HepG2 (cell line): Measurements from ENCODE around the gene RITA1. TPM values are rescaled to one million over a fixed set of nuclear protein-coding genes. Genes with fewer than 3 reads are reported as not detected.

Experiments
- ATAC-seq: fragments of 200-7000 bp; cut with Tn5 transposase; 3 replicates; pipeline ENCODE4 v1.9.1; 2020; ENCODE audit warnings: mild to moderate bottlenecking, moderate library complexity
- BruUV-seq: library from RNA; stranded (reverse); fragments of 400-500 nt; replicated peaks from 2 replicates; lab custom pipeline; 2021; lab: Mats Ljungman, UMichigan
- CTCF ChIA-PET: fragments of 300-600 bp; formaldehyde crosslinking; extraction: SDS; loops from one replicate; lab custom pipeline; 2021; ENCODE audit warnings: low total read pairs, inconsistent platforms, low intra/inter-chr PET ratio; lab: Yijun Ruan, JAX
- POLR2A ChIA-PET: fragments of 350-600 bp; sonication (Branson Sonifier 250); formaldehyde crosslinking; loops from one replicate; lab custom pipeline; 2020; ENCODE audit warnings: antibody characterized with exemption, inconsistent platforms; lab: Yijun Ruan, JAX
- DNase-seq: peaks from one replicate; pipeline ENCODE4 v3.0.0-alpha.2; 2015; ENCODE audit warnings: low spot score
- FAIRE-seq: peaks from 3 replicates; lab custom pipeline; 2011; peaks lifted over from hg19 to GRCh38; lab: Jason Lieb, UNC
- H2AFZ ChIP-seq: one replicate; pipeline ENCODE4 v1.6.1; 2011; ENCODE audit warnings: low read length, inconsistent platforms
- H3K27ac ChIP-seq: fragments of 300-600 bp; 3 replicates; pipeline ENCODE4 v1.8.0; 2011; ENCODE audit warnings: mixed run types, mild to moderate bottlenecking, mixed read lengths, low read length, inconsistent platforms; ENCODE audit not compliant: insufficient read depth; ENCODE audit errors: extremely low read length
- H3K27me3 ChIP-seq, 2 experiments: fragments of 200-600 bp in 1 of 2; 2 replicates in 1 of 2; 3 replicates in 1 of 2; pipeline versions ENCODE4 v1.6.0 to v1.8.0; 2011; ENCODE audit warnings: low read length in 2 of 2, mild to moderate bottlenecking in 2 of 2, moderate library complexity in 2 of 2, inconsistent platforms in 1 of 2; ENCODE audit not compliant: insufficient read depth in 2 of 2, control insufficient read depth in 1 of 2
- H3K36me3 ChIP-seq, 2 experiments: fragments of 200-600 bp in 1 of 2; replicated peaks in 1 of 2; 2 replicates in 1 of 2; 3 replicates in 1 of 2; pipeline versions ENCODE4 v1.5.1 to v1.8.0; 2011; ENCODE audit warnings: low read length in 2 of 2, inconsistent platforms in 1 of 2; ENCODE audit not compliant: insufficient read depth in 2 of 2, control insufficient read depth in 1 of 2
- H3K4me1 ChIP-seq: 2 replicates; pipeline ENCODE4 v1.5.1; 2012; ENCODE audit warnings: low read length, inconsistent platforms; ENCODE audit not compliant: insufficient read depth
- H3K4me2 ChIP-seq: 2 replicates; pipeline ENCODE4 v1.6.0; 2011; ENCODE audit warnings: low read depth, low read length, inconsistent platforms
- H3K4me3 ChIP-seq, 3 experiments: fragments of 200-600 bp in 1 of 3; sonication (generic), shearing (Covaris generic) in 1 of 3; replicated peaks in 1 of 3; 2 replicates each; pipeline ENCODE4 v1.5.1; 2011 to 2016; ENCODE audit warnings: low read length in 3 of 3, inconsistent platforms in 2 of 3, low read depth in 2 of 3, mild to moderate bottlenecking in 2 of 3, control low read depth in 1 of 3, mixed read lengths in 1 of 3; ENCODE audit not compliant: insufficient read depth in 1 of 3
- H3K79me2 ChIP-seq: one replicate; pipeline ENCODE4 v1.6.1; 2011; ENCODE audit warnings: low read length, inconsistent platforms; ENCODE audit not compliant: insufficient read depth
- H3K9ac ChIP-seq: 2 replicates; pipeline ENCODE4 v1.6.0; 2011; ENCODE audit warnings: mild to moderate bottlenecking, low read depth, low read length, inconsistent platforms; ENCODE audit not compliant: insufficient read depth
- H3K9me3 ChIP-seq: 2 replicates; pipeline ENCODE4 v1.5.1; 2012; ENCODE audit warnings: mild to moderate bottlenecking, low read length
- H4K20me1 ChIP-seq: 2 replicates; pipeline ENCODE4 v1.6.0; 2011; ENCODE audit warnings: inconsistent platforms, mild to moderate bottlenecking, low read length, moderate library complexity; ENCODE audit not compliant: insufficient read depth
- HHEX ChIP-seq: IDR thresholded peaks from 2 replicates; pipeline ENCODE4 v1.6.1; 2016; ENCODE audit warnings: control low read depth
- ISX ChIP-seq: sonication (generic); formaldehyde crosslinking; conservative IDR thresholded peaks from 2 replicates; pipeline ENCODE4 v1.5.0; 2020; ENCODE audit warnings: missing genetic modification reagents
- NCOR1 ChIP-seq: fragments of 200-600 bp; sonication (generic); IDR thresholded peaks from 2 replicates; pipeline ENCODE4 v1.7.0; 2017; ENCODE audit warnings: antibody characterized with exemption, low read length, borderline replicate concordance
- RBFOX2 ChIP-seq: fragments of 200-400 bp; formaldehyde crosslinking; IDR thresholded peaks from 2 replicates; pipeline ENCODE4 v1.6.1; 2017; ENCODE audit warnings: low read depth, mild to moderate bottlenecking, low read length
- RFX3 ChIP-seq: IDR thresholded peaks from 2 replicates; pipeline ENCODE4 v1.6.1; 2016; ENCODE audit warnings: missing biosample characterization, missing genetic modification reagents
- SNAPC5 ChIP-seq: sonication (generic); formaldehyde crosslinking; IDR thresholded peaks from 2 replicates; pipeline ENCODE4 v1.8.1; 2023; ENCODE audit warnings: mild to moderate bottlenecking, missing genetic modification reagents, borderline replicate concordance
- SOX6 ChIP-seq, 2 experiments: fragments of 450-650 bp in 1 of 2; sonication (generic) in 1 of 2; formaldehyde crosslinking in 1 of 2; IDR thresholded peaks; 2 replicates each; pipeline versions ENCODE4 v1.4.0 to v1.6.1; 2017 to 2020; ENCODE audit warnings: antibody characterized with exemption in 1 of 2, mild to moderate bottlenecking in 1 of 2, missing genetic modification reagents in 1 of 2
- ZNF256 ChIP-seq: sonication (generic); formaldehyde crosslinking; conservative IDR thresholded peaks from 2 replicates; pipeline ENCODE4 v1.4.0; 2020; ENCODE audit warnings: missing genetic modification reagents
- ZNF264 ChIP-seq: sonication (generic); formaldehyde crosslinking; IDR thresholded peaks from 2 replicates; pipeline ENCODE4 v1.4.0; 2020; ENCODE audit warnings: missing genetic modification reagents
- ZNF275 ChIP-seq: sonication (generic); formaldehyde crosslinking; IDR thresholded peaks from 2 replicates; pipeline ENCODE4 v1.8.0; 2022; ENCODE audit warnings: missing genetic modification reagents, mild to moderate bottlenecking, inconsistent platforms, borderline replicate concordance
- ZNF331 ChIP-seq: sonication (generic); formaldehyde crosslinking; IDR thresholded peaks from 2 replicates; pipeline ENCODE4 v1.4.0; 2020; ENCODE audit warnings: missing genetic modification reagents
- ZNF337 ChIP-seq: sonication (generic); formaldehyde crosslinking; IDR thresholded peaks from 2 replicates; pipeline ENCODE4 v1.5.1; 2020; ENCODE audit warnings: missing genetic modification reagents, low read depth, mild to moderate bottlenecking, borderline replicate concordance
- ZNF567 ChIP-seq: sonication (generic); formaldehyde crosslinking; IDR thresholded peaks from 2 replicates; pipeline ENCODE4 v1.8.1; 2023; ENCODE audit warnings: mild to moderate bottlenecking, missing genetic modification reagents, borderline replicate concordance
- WGBS: methylation state at CpG from one replicate; pipeline ENCODE4 v1.1.6; 2017; ENCODE audit warnings: low lambda C conversion rate; 5-methylcytosine and 5-hydroxymethylcytosine counted together
- in situ Hi-C: cut with HindIII; loops from 2 replicates; pipeline ENCODE4 v1.10.0; 2017; ENCODE audit warnings: low pct_unique_long_range_greater_than_20kb; ENCODE audit not compliant: extremely low pct_ligation_motif_present
- intact Hi-C: fragments of 100-400 bp; cut with micrococcal nuclease; formaldehyde crosslinking; loops from one replicate; pipeline ENCODE4 v1.10.0; 2022; ENCODE audit not compliant: unreplicated experiment
- polyA plus RNA-seq, 8 experiments: library from polyadenylated mRNA; depleted of rRNA in 3 of 8; stranded (reverse) in 7 of 8; unstranded in 1 of 8; fragments of >200 nt; fragmentation: Illumina TruSeq in 4 of 8; extraction: Trizol in 4 of 8; gene quantifications; 2 replicates each; pipeline versions ENCODE4 v1.2.1 to v1.2.3, GENCODE V29; 2011 to 2016; ENCODE audit warnings: low read depth in 4 of 8, missing spikeins in 1 of 8, mixed read lengths in 1 of 8; ENCODE audit not compliant: insufficient read depth in 1 of 8
- total RNA-seq, 5 experiments: library from RNA; depleted of rRNA; stranded (reverse); fragments of >200 nt; fragmentation: Illumina TruSeq; extraction: Trizol; gene quantifications; 2 replicates each; pipeline ENCODE4 v1.2.3, GENCODE V29; 2016; ENCODE audit warnings: low read depth in 1 of 5
- TF ChIP-seq, protein P1 (sequence below): sonication (generic); formaldehyde crosslinking; IDR thresholded peaks from 2 replicates; pipeline ENCODE4 v1.4.0; 2020; ENCODE audit warnings: missing genetic modification reagents

RITA1 gene
- total and polyA plus RNA-seq, 2 of the 13 experiments (the other 11 are each of a cell fraction or from before 2014, with no cell fraction given): 12.4 to 28.9 TPM

- TF ChIP-seq SOX6 (IDR thresholded peaks at IDR 0.05) (no peak), SOX6 (CRISPR knock-in tag; IDR thresholded peaks at IDR 0.05) (no peak)
Measured at GRCh38 chr12:113238309-113238708, 52.8 kb downstream of the RITA1 start (continued).

DNA sequence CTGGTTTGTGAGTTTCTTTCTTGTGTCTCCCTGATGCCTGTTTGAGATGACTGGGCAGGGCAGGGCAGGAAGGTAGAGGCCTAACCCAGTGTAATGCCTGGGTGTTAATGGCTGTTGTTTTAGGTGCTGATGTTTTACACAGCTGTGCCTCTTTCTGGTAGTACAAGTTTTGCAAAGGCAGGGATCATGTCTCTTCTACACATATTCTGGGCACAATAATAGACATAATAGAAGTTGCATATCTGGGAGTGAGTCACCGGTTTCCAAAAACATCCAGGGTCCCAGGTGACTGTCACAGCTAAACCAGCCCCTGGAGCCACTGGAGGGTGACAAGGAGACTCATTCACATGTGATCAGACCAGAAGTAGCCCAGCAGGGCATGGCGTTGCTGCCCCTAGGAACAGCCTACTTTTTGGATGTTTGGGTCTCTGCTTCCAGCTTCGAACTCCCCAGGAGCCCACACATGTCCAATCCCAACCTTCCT lies 53.8 kb downstream of the RITA1 start:
- no peak overlapping the region for H3K4me2 ChIP-seq
- in situ Hi-C loops (no loop called here), intact Hi-C loops (no loop called here)
- POLR2A ChIA-PET: interaction anchor here (2.3 to 2.8 kb wide), 2 partner anchors 9 to 17 kb away, joined by 7 to 8 read pairs; no protein-coding TSS in a partner anchor
- no peaks in the 10 kb centered on the region for H4K20me1 ChIP-seq
- DNase-seq (no peak), ATAC-seq (no peak), FAIRE-seq (no peak)
- TF ChIP-seq NCOR1 (no peak), ISX (no peak), ZNF275 (CRISPR knock-in tag) (no peak), HHEX (CRISPR knock-in tag) (no peak), ZNF256 (CRISPR knock-in tag) (no peak), ZNF264 (CRISPR knock-in tag) (no peak), RBFOX2 (no peak), ZNF331 (CRISPR knock-in tag) (no peak), ZNF337 (CRISPR knock-in tag) (no peak), SNAPC5 (CRISPR knock-in tag) (no peak), RFX3 (no peak), ZNF567 (CRISPR knock-in tag) (no peak)
- TF ChIP-seq, protein P1, sequence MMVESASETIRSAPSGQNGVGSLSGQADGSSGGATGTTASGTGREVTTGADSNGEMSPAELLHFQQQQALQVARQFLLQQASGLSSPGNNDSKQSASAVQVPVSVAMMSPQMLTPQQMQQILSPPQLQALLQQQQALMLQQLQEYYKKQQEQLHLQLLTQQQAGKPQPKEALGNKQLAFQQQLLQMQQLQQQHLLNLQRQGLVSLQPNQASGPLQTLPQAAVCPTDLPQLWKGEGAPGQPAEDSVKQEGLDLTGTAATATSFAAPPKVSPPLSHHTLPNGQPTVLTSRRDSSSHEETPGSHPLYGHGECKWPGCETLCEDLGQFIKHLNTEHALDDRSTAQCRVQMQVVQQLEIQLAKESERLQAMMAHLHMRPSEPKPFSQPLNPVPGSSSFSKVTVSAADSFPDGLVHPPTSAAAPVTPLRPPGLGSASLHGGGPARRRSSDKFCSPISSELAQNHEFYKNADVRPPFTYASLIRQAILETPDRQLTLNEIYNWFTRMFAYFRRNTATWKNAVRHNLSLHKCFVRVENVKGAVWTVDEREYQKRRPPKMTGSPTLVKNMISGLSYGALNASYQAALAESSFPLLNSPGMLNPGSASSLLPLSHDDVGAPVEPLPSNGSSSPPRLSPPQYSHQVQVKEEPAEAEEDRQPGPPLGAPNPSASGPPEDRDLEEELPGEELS (CRISPR knock-in tag): no peak
- no peak overlapping the region for H2AFZ ChIP-seq
- no TSS peak for BruUV-seq
- WGBS: 89% methylated on average over 2 of the region's 3 CpGs
- H3K4me3 ChIP-seq: no peak overlapping the region
- H3K9me3 ChIP-seq: no peaks in the 10 kb centered on the region
- H3K36me3 ChIP-seq: peaks cover 0 to 4% of the 10 kb centered on the region in 2 experiments; a peak in 3 of 5 replicates
- peaks cover 49% of the 10 kb centered on the region for H3K4me1 ChIP-seq
- H3K9ac ChIP-seq: no peak overlapping the region
- no peaks in the 10 kb centered on the region for H3K27me3 ChIP-seq
- no peak overlapping the region for H3K27ac ChIP-seq
- CTCF ChIA-PET: no interaction called here
- no peaks in the 10 kb centered on the region for H3K79me2 ChIP-seq
